Stomach smooth muscle (tissue), 2 donors: ENCODE results near the gene BEST1.
A peak's percentile ranks its signal among the peaks of the same experiment; 100 is the strongest.

Experiments used
- H3K27ac ChIP-seq: one replicate; pipeline ENCODE4 v1.7.0; 2013; ENCODE audit warnings: mild to moderate bottlenecking, low read length, inconsistent platforms
- H3K27me3 ChIP-seq, 2 donors: one replicate each; pipeline ENCODE4 v1.7.0; 2013; ENCODE audit warnings: low read length in 2 of 2; ENCODE audit not compliant: insufficient read depth in 2 of 2, control insufficient read depth in 1 of 2
- H3K36me3 ChIP-seq, 2 donors: one replicate each; pipeline ENCODE4 v1.7.0; 2013; ENCODE audit warnings: low read length in 2 of 2; ENCODE audit not compliant: control insufficient read depth in 2 of 2, insufficient read depth in 2 of 2
- H3K4me1 ChIP-seq: one replicate; pipeline ENCODE4 v1.7.0; 2013; ENCODE audit warnings: low read length; ENCODE audit not compliant: control insufficient read depth, insufficient read depth
- H3K4me3 ChIP-seq, 2 donors: one replicate each; pipeline ENCODE4 v1.7.0; 2013; ENCODE audit warnings: low read length in 2 of 2
- H3K9ac ChIP-seq, 2 donors: one replicate each; pipeline ENCODE4 v1.7.0; 2013; ENCODE audit warnings: low read length in 2 of 2, mild to moderate bottlenecking in 1 of 2
- H3K9me3 ChIP-seq, 2 donors: one replicate each; pipeline ENCODE4 v1.7.0; 2013; ENCODE audit warnings: low read length in 2 of 2; ENCODE audit not compliant: control insufficient read depth in 2 of 2
- donor health status: healthy.
- donor health status: Pancreatic carcinoma.

The BEST1 gene

DNA sequence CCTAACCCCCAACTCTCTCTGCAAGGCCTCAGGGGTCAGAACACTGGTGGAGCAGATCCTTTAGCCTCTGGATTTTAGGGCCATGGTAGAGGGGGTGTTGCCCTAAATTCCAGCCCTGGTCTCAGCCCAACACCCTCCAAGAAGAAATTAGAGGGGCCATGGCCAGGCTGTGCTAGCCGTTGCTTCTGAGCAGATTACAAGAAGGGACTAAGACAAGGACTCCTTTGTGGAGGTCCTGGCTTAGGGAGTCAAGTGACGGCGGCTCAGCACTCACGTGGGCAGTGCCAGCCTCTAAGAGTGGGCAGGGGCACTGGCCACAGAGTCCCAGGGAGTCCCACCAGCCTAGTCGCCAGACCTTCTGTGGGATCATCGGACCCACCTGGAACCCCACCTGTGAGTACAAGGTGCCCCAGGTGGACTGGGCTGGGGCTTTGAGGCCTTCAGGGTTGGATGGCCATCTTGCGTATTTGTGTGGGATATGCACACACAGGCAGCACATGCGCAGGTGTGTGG is at the start of gene BEST1:
Gene BEST1, plus strand, starts transcription at position 317 of the 513 bp plus-strand sequence. CDS start 1,456 bp downstream, outside the sequence.
- Histone ChIP-seq H3K9me3 (no peaks in the 10 kb centered on the region), H3K27ac (no peak within 1 kb of the TSS), H3K27me3 (peaks cover 0 to 5% of the 10 kb centered on the region in 2 donors), H3K4me3 (no peak within 1 kb of the TSS), H3K36me3 (no peaks in the 10 kb centered on the region), H3K9ac (peak within 1 kb of the TSS in 1 of 2 donors; percentile 36), H3K4me1 (peaks cover 22% of the 10 kb centered on the region)

DNA sequence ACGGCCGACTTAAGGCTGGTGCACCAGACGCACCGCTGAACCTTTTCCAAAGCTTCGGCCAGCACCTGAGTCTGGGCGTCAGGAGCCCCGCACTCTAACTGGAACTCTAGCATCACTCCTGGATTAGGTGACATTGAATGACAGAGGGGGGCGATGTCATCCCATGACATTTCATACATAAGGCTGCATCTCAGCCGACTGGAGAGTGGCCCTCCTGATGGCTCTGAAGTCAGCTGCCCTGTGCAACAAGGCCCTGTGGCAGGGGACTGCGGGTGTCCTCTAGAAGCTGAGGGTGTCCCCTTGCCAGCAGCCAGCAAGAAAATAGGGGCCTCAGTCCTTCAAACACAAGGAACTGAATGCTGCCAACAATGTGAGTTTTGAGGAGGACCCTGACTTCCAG is 48.8 kb upstream of the BEST1 start:
- Histone ChIP-seq H3K4me3 (no peak overlapping the region), H3K27ac (no peak overlapping the region), H3K4me1 (peaks cover 14% of the 10 kb centered on the region), H3K27me3 (no peaks in the 10 kb centered on the region), H3K36me3 (peaks cover 0 to 5% of the 10 kb centered on the region in 2 donors), H3K9ac (no peak overlapping the region), H3K9me3 (no peaks in the 10 kb centered on the region)

DNA sequence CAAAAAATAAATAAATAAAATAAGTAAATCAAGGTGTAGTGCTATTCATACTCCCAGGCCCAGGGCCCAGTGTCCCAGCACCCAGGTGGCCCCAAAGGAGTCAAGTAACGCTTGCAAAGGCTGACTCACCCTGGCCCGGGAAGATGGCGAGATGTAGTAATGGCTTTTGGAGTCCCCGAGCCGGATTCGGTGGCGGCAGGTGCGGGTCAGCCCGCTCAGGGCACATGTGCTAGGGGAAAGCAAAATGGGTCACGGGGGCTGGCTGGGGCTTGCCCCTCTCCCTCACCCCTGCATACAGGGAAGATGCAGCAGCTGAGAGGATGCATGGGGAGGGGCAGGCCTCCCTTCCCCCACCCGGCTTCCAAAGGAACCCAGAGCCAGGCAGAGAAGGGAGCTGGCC is 47.8 kb upstream of the BEST1 start:
- Histone ChIP-seq H3K9ac (no peak overlapping the region), H3K9me3 (no peaks in the 10 kb centered on the region), H3K27ac (no peak overlapping the region), H3K27me3 (no peaks in the 10 kb centered on the region), H3K36me3 (peaks cover 4 to 8% of the 10 kb centered on the region in 2 donors), H3K4me1 (peaks cover 14% of the 10 kb centered on the region), H3K4me3 (no peak overlapping the region)

DNA sequence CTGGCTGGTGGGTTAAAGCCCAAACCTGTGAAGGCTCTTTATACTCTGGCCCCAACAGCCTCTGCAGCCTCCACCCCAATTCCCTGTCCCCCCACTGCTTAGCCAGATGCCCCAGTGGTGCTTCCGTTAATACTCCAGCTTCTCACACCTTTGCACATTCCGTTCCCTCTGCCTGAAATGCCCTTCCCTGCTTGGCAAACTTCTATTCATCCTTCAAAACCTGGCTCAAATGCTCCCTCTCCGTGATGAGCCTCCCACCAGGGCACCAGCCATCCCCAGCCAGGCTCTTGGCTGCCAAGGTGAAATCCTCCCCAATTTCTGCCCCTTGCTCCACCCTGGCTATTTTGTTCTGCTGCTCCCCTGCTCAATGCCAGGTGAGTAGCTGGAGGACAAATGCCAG is 46.3 kb upstream of the BEST1 start:
- Histone ChIP-seq H3K4me1 (peaks cover 19% of the 10 kb centered on the region), H3K27ac (no peak overlapping the region), H3K36me3 (peaks cover 4 to 8% of the 10 kb centered on the region in 2 donors), H3K9ac (no peak overlapping the region), H3K27me3 (no peaks in the 10 kb centered on the region), H3K9me3 (no peaks in the 10 kb centered on the region), H3K4me3 (no peak overlapping the region)

DNA sequence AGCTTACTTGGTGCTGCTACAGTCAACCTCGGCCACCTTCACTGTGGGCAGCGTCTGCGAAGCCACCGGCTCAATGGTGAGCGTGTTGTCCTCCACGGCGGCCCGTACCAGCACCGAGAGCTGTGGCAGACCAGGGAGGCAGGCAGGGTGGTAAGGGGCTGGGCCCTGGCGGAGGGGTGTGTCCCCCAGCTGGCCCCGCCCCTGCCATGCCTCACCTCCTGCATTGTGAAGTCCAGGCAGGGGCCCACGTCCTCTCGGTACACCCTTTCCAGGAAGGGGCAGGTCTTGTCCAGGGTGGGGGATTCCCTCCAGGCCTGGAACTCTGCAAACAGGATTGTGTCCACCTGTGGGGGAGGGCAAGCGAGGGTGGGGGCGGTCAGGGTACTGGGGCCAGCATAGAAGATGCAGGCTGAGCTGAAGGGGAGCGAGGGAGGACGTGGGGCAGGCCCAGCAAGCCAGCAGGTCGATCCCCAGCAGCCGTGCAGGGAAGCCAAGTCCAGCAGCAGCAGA is 45.6 kb upstream of the BEST1 start:
- peaks cover 4 to 8% of the 10 kb centered on the region in 2 donors for H3K36me3 ChIP-seq
- H3K9me3 ChIP-seq = no peaks in the 10 kb centered on the region
- H3K4me1 ChIP-seq = peaks cover 19% of the 10 kb centered on the region
- no peaks in the 10 kb centered on the region for H3K27me3 ChIP-seq
- no peak overlapping the region for H3K4me3 ChIP-seq
- H3K27ac ChIP-seq = no peak overlapping the region
- no peak overlapping the region for H3K9ac ChIP-seq

DNA sequence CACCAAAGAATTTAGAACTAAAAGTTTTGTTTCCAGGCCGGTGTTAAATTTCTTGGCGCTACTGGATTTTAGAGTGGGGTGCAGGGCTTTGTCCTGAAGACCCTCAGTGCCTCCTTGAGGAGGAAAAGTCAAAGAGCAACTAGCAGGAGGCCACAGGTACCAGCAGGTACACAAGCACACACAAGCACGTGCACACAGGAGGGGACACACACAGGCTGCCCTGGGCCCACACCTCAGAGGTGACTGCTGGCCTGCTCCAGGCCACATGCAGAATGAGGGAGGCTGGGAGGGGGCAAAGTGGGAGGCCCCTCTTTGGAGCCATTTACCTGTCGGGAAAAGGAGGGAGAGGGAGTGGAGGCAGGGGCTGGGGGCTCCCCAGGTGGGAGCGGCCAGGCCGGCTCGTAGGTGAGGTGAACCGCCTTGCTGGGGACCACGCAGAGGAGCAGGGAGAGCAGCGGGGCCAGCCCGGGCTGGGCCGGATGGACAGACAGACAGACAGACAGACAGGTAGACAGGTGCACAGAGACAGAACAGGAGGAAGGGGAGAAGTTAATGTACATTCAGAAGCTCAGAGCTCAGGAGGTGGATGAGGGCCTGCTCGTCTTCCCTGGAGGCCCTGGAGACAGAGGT is 45.0 kb upstream of the BEST1 start:
- H3K27ac ChIP-seq = no peak overlapping the region
- H3K9ac ChIP-seq = no peak overlapping the region
- H3K36me3 ChIP-seq = peaks cover 4 to 8% of the 10 kb centered on the region in 2 donors
- no peak overlapping the region for H3K4me3 ChIP-seq
- peaks cover 14% of the 10 kb centered on the region for H3K4me1 ChIP-seq
- no peaks in the 10 kb centered on the region for H3K27me3 ChIP-seq
- H3K9me3 ChIP-seq = no peaks in the 10 kb centered on the region

DNA sequence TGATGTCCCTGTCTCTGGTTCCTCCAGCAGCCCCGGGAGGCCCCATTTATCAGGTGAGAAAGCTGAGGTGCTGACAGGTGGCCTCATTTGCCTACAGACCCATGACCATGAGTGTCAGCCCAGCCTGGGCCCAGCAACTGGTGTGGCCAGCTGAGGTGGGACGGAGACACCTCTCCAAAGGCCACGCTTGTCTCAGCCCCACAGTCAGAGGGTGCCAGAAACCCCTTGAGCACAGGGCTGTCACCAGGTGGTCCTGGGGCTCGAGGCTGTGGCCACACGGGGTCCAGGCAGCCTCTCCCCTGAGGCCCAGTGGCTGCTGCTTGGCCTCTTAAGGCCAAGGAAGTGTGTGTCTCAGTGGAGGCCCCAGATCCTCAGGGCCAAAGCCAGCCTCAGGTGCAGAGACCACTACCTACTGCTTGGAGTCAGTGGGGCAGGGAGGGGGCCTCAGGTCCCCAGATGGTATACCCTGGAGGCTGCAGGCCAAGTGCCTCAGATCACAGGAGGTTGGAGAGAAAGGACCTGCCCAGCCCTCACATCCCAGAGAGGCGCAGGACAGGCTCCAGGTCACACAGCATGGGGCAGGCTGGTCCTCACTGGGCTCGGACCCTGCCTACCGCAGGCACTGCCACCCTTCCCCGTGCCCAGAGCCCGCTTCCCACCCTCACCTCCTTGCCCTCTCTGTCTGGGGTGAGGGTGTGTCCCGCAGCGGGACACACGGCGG is 44.2 kb upstream of the BEST1 start:
- Histone ChIP-seq H3K36me3 (peaks cover 4 to 8% of the 10 kb centered on the region in 2 donors), H3K9ac (no peak overlapping the region), H3K4me3 (no peak overlapping the region), H3K27me3 (no peaks in the 10 kb centered on the region), H3K4me1 (peaks cover 14% of the 10 kb centered on the region), H3K9me3 (no peaks in the 10 kb centered on the region), H3K27ac (no peak overlapping the region)

DNA sequence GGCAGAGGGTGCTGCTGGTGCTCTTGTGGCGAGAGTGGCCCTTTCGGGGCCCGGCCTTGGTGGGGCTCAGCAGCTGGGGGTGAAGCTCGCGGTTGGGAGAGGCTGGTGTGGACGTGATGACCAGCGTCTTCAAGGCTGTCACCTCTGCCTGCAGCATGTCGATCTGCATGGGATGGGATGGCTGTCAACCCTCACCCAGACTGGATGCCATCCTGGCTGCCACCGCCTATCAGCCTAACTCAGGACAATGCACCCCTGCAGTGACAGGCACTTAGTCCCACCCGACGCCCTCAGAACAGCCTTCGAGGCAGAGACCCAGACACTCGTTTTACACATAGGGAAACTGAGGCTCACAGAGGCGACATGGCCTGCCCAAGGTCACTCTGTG is 43.6 kb upstream of the BEST1 start:
- H3K27me3 ChIP-seq = no peaks in the 10 kb centered on the region
- peaks cover 16% of the 10 kb centered on the region for H3K4me1 ChIP-seq
- no peak overlapping the region for H3K27ac ChIP-seq
- no peaks in the 10 kb centered on the region for H3K9me3 ChIP-seq
- peaks cover 4 to 8% of the 10 kb centered on the region in 2 donors for H3K36me3 ChIP-seq
- no peak overlapping the region for H3K4me3 ChIP-seq
- no peak overlapping the region for H3K9ac ChIP-seq

DNA sequence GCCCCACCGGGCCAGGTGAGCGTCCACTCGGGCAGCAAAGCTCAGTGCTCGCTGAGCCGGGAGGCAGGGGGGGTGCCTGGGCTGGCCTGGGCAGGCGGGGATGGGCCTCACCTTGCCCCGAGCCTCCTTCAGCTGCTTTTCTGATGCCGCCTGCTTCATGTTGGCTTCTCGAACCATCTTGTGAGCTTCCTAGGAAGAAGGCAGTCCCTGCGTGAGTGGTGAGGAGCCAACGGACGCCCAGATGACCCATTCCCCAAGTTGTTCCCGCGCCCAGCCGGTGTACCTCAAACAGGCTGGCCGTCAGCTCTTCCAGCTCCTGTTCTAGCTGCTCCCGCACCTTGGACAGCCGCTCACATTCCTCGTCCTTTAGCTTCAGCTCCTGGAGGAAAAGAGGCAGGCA is 42.9 kb upstream of the BEST1 start:
- no peak overlapping the region for H3K27ac ChIP-seq
- H3K4me3 ChIP-seq = no peak overlapping the region
- no peak overlapping the region for H3K9ac ChIP-seq
- peaks cover 22% of the 10 kb centered on the region for H3K4me1 ChIP-seq
- H3K9me3 ChIP-seq = no peaks in the 10 kb centered on the region
- no peaks in the 10 kb centered on the region for H3K27me3 ChIP-seq
- peaks cover 4 to 8% of the 10 kb centered on the region in 2 donors for H3K36me3 ChIP-seq

DNA sequence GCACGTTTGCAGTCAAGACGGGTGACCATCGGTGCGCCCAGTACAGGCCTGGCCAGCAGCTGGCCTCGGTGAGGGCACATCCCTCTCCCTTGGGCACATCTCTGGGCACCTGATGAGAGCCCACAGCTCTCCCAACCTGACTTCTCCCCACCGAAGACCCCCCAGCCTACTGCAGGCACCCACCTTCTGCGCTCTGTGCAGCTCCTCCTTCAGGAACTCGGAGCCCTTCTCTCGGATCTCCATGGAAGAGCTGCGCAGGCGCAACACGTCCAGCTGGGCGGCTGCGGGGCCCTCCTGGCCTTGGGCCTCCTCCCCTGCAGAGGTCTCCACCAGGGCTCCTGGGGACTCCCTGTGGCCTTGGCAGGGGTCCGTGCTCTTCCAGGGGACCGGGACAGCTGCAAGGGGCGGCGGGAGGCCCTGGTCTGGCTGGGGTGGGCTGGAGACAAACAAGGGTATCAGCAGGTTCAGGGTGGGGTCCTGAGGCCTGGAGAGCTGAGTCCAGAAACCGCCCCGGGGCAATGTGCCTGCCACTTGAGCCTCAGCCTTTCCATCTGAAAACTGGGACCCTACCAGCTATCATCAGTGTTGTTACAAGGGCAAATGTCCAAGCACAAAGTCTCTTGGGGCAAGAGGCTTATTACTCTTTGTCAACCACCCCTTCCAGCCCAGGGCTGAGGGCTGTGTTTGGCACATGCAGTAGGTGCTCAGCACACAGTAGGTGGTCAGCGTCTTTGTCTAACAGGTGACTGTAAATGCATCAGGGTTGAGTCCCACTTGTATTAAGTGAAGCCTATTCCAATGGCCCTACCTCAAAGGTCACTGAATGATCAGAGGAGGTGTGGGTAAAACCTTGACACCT is 42.1 kb upstream of the BEST1 start:
- H3K4me3 ChIP-seq = no peak overlapping the region
- peaks cover 4 to 8% of the 10 kb centered on the region in 2 donors for H3K36me3 ChIP-seq
- peaks cover 26% of the 10 kb centered on the region for H3K4me1 ChIP-seq
- H3K27me3 ChIP-seq = no peaks in the 10 kb centered on the region
- no peaks in the 10 kb centered on the region for H3K9me3 ChIP-seq
- no peak overlapping the region for H3K27ac ChIP-seq
- no peak overlapping the region for H3K9ac ChIP-seq
